ENCODE measurements around the gene RAD51D. TPM values are rescaled to one million over a fixed set of nuclear protein-coding genes. Genes with fewer than 3 reads are reported as not detected.

The RAD51D gene
- total and polyA plus RNA-seq, 2 donors (not counting 3 experiments of a cell fraction or from before 2014, with no cell fraction given): 15.5 to 27.9 TPM

DNA sequence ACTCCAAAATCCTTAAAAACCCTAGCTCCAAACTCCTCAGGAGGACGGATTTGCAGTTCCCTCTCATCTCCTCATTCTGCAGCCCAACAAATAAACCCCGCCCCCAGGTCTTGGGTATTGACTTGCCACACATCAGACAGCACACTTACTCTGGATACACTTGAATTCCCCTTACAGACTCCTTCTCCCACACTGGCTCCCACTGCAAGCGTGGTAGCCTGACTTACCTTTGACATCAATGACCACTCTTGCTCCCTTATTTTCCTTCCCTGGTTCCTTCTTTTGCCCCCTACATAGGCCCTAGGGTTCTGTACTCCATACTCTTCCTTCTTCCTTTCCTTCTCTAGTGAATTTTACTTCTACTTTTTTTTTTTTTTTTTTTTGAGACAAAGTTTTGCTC lies 63.6 kb downstream of the RAD51D start:
- TF ChIP-seq FOS (IDR thresholded peaks at IDR 0.05; ENCODE audit: borderline replicate concordance, insufficient read depth, low read length) (no peak), JUN (IDR thresholded peaks at IDR 0.05; ENCODE audit: borderline replicate concordance, insufficient read depth, insufficient read length, low read depth) (no peak), POLR2A (IDR thresholded peaks at IDR 0.05; ENCODE audit: low read depth, low read length) (no peak), EZH2 (IDR thresholded peaks at IDR 0.05; ENCODE audit: borderline replicate concordance, low read depth, low read length, severe bottlenecking) (no peak), MAX (IDR thresholded peaks at IDR 0.05; ENCODE audit: insufficient read depth, insufficient read length) (no peak), POLR2AphosphoS5 (IDR thresholded peaks at IDR 0.05; ENCODE audit: insufficient read depth, low read depth, low read length) (no peak), CTCF (IDR thresholded peaks at IDR 0.05; ENCODE audit: extremely low read depth in 1 of 2, insufficient read depth in 1 of 2, low read depth in 1 of 2, low read length in 2 of 2) (no peak)
- intact Hi-C loops (cut with micrococcal nuclease): no loop called here
- FAIRE-seq: no peak
- no TSS peak for BruUV-seq (replicated peaks)
- H3K4me3 ChIP-seq (replicated peaks in 1 of 3; ENCODE audit: insufficient read depth in 1 of 3, low read depth in 1 of 3, low read length in 3 of 3): no peak overlapping the region
- no peaks in the 10 kb centered on the region for H3K79me2 ChIP-seq (ENCODE audit: control insufficient read depth, insufficient read depth, low read length)
- H3K36me3 ChIP-seq (ENCODE audit: control insufficient read depth in 2 of 2, extremely low read depth in 1 of 2, insufficient read depth in 2 of 2, low read length in 2 of 2): no peaks in the 10 kb centered on the region
- no peak overlapping the region for H3K4me2 ChIP-seq (ENCODE audit: insufficient read depth, low read length)
- no peak overlapping the region for H3K9ac ChIP-seq (replicated peaks; ENCODE audit: extremely low read depth, insufficient read depth, low read length)
- H4K20me1 ChIP-seq (replicated peaks; ENCODE audit: control insufficient read depth, extremely low read depth, insufficient read depth, low read length): no peaks in the 10 kb centered on the region
- H3K4me1 ChIP-seq (ENCODE audit: control insufficient read depth, extremely low read depth, insufficient read depth, low read length): peaks cover 9% of the 10 kb centered on the region
- H3K27me3 ChIP-seq (ENCODE audit: control insufficient read depth in 2 of 2, insufficient read depth in 2 of 2, low read length in 2 of 2): no peaks in the 10 kb centered on the region
- H3K9me1 ChIP-seq (replicated peaks; ENCODE audit: control insufficient read depth, extremely low read depth, insufficient read depth, low read length): no peaks in the 10 kb centered on the region
- dilution Hi-C loops (cut with MboI; ENCODE audit: extremely low pct_ligation_motif_present, low sequenced_read_pairs): no loop called here
- POLR2A ChIA-PET: no interaction called here
- H2AFZ ChIP-seq (ENCODE audit: low read depth, low read length): no peak overlapping the region
- CTCF ChIA-PET: interaction anchor here (0.8 kb wide), 1 partner anchor 8 kb away, joined by 3 read pairs; the partner anchor contains the start of gene RFFL
- no peaks in the 10 kb centered on the region for H3K9me3 ChIP-seq (replicated peaks; ENCODE audit: control insufficient read depth, insufficient read depth, low read length)
- DNase-seq (ENCODE audit: low read depth, low spot score): no peak
- H3K27ac ChIP-seq (ENCODE audit: insufficient read depth, low read depth, low read length): no peak overlapping the region

All from endothelial cell of umbilical vein (primary cell).